ENCODE measurements around the gene TAPT1. TPM values are rescaled to one million over a fixed set of nuclear protein-coding genes. Genes with fewer than 3 reads are reported as not detected.
"Not testable (repeated sequence)": the region's sequence is repeated elsewhere in the genome, so short reads cannot be mapped to it uniquely, and the experiment has no call there.

TAPT1 gene
- total RNA-seq, 1 donor from 2014 or later = 23.0 TPM

DNA sequence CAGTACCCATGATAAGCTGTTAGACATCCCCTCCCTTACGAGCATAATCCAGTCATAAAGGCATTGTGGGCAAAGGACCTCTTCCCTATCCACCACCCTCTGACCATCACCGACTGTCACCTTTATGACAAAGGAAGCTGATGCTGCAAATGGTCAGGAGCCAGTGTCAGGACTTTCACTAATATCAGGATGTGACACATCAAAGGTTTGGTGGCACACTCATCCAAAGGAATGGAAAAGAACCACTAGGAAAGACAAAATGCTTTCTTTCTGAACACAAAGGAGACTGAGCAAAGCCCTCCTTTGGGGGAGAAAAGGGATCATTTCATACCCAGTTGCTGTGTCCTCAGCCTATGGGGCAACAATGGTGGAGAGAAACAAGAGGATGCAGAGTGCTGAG lies 75.6 kb downstream of the TAPT1 start:
- H3K4me1 Mint-ChIP-seq (ENCODE audit: low read depth) = no peaks in the 10 kb centered on the region
- DNase-seq (ENCODE audit: low spot score) = no peak
- TF ChIP-seq, protein P1, sequence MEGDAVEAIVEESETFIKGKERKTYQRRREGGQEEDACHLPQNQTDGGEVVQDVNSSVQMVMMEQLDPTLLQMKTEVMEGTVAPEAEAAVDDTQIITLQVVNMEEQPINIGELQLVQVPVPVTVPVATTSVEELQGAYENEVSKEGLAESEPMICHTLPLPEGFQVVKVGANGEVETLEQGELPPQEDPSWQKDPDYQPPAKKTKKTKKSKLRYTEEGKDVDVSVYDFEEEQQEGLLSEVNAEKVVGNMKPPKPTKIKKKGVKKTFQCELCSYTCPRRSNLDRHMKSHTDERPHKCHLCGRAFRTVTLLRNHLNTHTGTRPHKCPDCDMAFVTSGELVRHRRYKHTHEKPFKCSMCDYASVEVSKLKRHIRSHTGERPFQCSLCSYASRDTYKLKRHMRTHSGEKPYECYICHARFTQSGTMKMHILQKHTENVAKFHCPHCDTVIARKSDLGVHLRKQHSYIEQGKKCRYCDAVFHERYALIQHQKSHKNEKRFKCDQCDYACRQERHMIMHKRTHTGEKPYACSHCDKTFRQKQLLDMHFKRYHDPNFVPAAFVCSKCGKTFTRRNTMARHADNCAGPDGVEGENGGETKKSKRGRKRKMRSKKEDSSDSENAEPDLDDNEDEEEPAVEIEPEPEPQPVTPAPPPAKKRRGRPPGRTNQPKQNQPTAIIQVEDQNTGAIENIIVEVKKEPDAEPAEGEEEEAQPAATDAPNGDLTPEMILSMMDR (IDR thresholded peaks at IDR 0.05) = no peak
- H3K9me3 Mint-ChIP-seq (ENCODE audit: low read depth) = peaks cover 4% of the 10 kb centered on the region
- H3K36me3 Mint-ChIP-seq (ENCODE audit: low read depth) = peaks cover 3% of the 10 kb centered on the region
- no peak overlapping the region for H3K4me3 Mint-ChIP-seq (ENCODE audit: unreplicated experiment)
- H3K27me3 Mint-ChIP-seq (ENCODE audit: low read depth) = peaks cover 3% of the 10 kb centered on the region
- no peak overlapping the region for H3K27ac Mint-ChIP-seq (ENCODE audit: unreplicated experiment)

DNA sequence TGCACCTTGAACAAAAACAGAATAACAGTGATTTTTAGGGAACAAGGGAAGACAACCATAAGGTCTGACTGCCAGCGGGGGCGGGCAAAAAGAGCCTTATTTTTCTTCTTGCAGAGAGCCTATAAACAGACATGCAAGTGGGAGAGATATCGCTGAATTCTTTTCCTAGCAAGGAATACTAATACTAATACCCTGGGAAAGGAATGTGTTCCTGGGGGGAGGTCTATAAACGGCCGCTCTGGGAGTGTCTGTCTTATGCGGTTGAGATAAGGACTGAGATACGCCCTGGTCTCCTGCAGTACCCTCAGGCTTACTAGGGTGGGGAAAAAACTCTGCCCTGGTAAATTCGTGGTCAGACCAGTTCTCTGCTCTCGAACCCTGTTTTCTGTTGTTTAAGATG lies 81.4 kb downstream of the TAPT1 start:
- not testable (repeated sequence) for H3K4me3 Mint-ChIP-seq (ENCODE audit: unreplicated experiment); H3K27me3 Mint-ChIP-seq (ENCODE audit: low read depth); DNase-seq (ENCODE audit: low spot score); H3K27ac Mint-ChIP-seq (ENCODE audit: unreplicated experiment)
- H3K4me1 Mint-ChIP-seq (ENCODE audit: low read depth) = peaks cover 18% of the 10 kb centered on the region
- peaks cover 15% of the 10 kb centered on the region for H3K36me3 Mint-ChIP-seq (ENCODE audit: low read depth)
- H3K9me3 Mint-ChIP-seq (ENCODE audit: low read depth) = peaks cover 32% of the 10 kb centered on the region

DNA sequence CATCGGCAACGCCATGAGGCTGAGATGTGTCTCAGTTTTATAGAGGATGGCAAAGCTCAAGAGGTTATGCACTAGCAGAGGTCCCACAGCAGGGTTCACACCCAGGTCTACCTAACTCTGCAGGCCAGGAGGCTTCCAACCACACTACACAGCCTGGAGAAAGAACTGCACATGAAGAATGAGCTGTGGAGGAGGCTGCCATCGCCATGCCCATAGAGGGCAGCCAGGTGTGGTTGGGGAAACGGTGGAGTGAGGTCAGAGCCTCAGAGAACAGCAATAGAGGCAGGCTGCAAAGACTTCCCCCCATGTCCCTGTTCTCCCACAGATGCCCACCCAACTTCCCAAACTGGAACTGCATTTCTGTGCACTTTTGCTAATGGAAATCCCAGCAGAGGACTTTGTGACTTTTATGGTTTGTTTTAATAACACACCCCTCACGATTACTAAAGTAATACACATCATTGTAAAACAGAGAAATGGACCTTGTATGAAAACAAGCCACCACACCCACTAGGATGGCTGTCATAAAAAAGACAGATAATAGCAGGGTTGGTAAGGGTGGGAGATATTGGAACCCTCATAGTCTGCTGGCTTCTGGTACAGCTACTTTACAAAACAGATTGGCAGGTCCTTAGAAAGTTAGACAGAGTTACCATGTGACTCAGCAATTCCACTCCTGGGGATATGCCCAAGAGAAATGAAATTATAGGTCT lies 83.5 kb downstream of the TAPT1 start:
- Mint-ChIP-seq H3K4me3 (ENCODE audit: unreplicated experiment) (no peak overlapping the region), H3K27ac (ENCODE audit: unreplicated experiment) (no peak overlapping the region), H3K27me3 (ENCODE audit: low read depth) (no peaks in the 10 kb centered on the region), H3K36me3 (ENCODE audit: low read depth) (peaks cover 15% of the 10 kb centered on the region), H3K4me1 (ENCODE audit: low read depth) (peaks cover 20% of the 10 kb centered on the region), H3K9me3 (ENCODE audit: low read depth) (peaks cover 32% of the 10 kb centered on the region)
- TF ChIP-seq, protein P1 (IDR thresholded peaks at IDR 0.05) = no peak
- DNase-seq (ENCODE audit: low spot score) = no peak

DNA sequence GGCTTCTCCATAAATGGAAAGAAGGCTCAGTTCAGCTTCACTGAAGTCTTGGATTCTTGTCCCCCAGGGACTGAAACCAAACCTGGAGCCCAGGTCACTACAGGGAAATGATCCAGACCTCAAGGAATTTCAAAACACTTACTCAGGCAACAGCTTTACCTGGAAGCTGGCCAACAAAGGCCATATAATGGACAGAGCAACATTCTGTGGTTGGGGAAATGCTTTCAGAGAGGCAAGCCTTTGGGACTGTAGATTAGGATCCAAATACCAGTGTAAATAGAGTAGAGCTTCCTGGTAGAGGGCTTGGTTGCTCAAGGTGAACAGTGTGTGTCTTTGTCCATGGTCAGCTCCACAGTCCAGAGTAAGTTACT lies 85.4 kb downstream of the TAPT1 start:
- Mint-ChIP-seq H3K9me3 (ENCODE audit: low read depth) (peaks cover 31% of the 10 kb centered on the region), H3K27me3 (ENCODE audit: low read depth) (no peaks in the 10 kb centered on the region), H3K4me1 (ENCODE audit: low read depth) (peaks cover 24% of the 10 kb centered on the region), H3K36me3 (ENCODE audit: low read depth) (peaks cover 13% of the 10 kb centered on the region), H3K4me3 (ENCODE audit: unreplicated experiment) (no peak overlapping the region), H3K27ac (ENCODE audit: unreplicated experiment) (peak overlapping the region; percentile 56)
- TF ChIP-seq, protein P1 (IDR thresholded peaks at IDR 0.05) = no peak
- no peak for DNase-seq (ENCODE audit: low spot score)

DNA sequence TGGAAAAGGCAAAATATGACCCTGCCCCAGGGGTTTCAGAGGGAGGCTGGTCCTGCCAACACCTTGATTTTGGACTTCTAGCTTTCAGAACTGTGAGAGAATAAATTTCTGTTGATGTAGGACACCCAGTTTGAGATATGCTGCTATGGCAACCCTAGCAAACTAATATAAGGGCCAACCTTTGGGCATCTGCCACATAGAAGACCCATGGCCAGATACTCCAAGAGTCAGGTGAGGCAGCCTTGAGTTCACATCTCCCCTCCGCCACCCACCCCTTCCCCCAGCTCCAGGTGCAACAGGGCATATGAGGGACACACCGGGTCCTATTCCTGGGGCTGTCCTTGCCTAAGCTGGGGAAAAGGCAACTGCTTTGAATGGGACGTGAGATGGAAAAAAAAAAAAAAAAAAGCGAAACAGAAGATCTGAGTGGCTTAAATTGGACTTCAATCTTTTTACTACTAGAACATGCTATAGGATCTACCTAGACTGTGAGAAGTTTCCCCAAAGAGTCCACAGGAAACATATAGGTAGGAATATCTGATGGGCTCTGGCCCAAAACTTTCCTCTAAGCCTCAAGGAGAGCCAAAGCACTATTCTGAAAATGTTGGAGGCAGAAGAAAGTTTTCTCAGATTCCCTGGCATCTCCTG lies 85.9 kb downstream of the TAPT1 start:
- Mint-ChIP-seq H3K27me3 (ENCODE audit: low read depth) (no peaks in the 10 kb centered on the region), H3K4me1 (ENCODE audit: low read depth) (peaks cover 24% of the 10 kb centered on the region), H3K27ac (ENCODE audit: unreplicated experiment) (peak overlapping the region; percentile 56), H3K36me3 (ENCODE audit: low read depth) (peaks cover 9% of the 10 kb centered on the region), H3K4me3 (ENCODE audit: unreplicated experiment) (no peak overlapping the region), H3K9me3 (ENCODE audit: low read depth) (peaks cover 27% of the 10 kb centered on the region)
- DNase-seq (ENCODE audit: low spot score) = no peak
- TF ChIP-seq, protein P1 (IDR thresholded peaks at IDR 0.05) = no peak
